SK-N-SH (cell line): Measurements from ENCODE around the gene CDH19.

Experiments
- RFX5 ChIP-seq: IDR thresholded peaks from 2 replicates; pipeline ENCODE4 v1.6.1; 2012; ENCODE audit warnings: mild to moderate bottlenecking, improper control_type of control experiment, low read length
- SIN3A ChIP-seq: IDR thresholded peaks from 2 replicates; pipeline ENCODE4 v1.6.1; 2012; ENCODE audit warnings: low read depth, mild to moderate bottlenecking, low read length, moderate library complexity, borderline replicate concordance
- TF ChIP-seq, protein P1 (sequence below): fragments of 200-600 bp; sonication (generic); IDR thresholded peaks from 2 replicates; pipeline ENCODE4 v1.6.1; 2017; ENCODE audit warnings: antibody characterized with exemption, mild to moderate bottlenecking, moderate library complexity

DNA sequence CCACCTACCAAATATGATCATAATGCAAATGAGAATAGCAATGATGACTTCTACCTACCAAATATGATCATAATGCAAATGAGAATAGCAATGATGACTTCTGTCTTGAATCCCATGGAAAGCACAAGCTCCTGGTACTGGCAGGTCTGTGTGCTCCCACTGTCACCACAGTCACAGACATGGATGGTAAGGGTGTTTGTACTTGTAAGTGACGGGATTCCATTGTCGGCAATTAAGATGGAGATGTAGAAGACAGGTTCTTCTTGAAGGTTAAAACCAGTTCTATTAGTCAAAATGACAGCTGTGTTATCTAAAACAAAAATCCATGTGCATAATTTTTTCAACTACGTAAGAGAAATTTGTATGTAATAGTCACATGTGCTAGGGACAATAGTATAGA is 95.0 kb downstream of the CDH19 start:
- TF ChIP-seq SIN3A (no peak), RFX5 (no peak)
- TF ChIP-seq, protein P1, sequence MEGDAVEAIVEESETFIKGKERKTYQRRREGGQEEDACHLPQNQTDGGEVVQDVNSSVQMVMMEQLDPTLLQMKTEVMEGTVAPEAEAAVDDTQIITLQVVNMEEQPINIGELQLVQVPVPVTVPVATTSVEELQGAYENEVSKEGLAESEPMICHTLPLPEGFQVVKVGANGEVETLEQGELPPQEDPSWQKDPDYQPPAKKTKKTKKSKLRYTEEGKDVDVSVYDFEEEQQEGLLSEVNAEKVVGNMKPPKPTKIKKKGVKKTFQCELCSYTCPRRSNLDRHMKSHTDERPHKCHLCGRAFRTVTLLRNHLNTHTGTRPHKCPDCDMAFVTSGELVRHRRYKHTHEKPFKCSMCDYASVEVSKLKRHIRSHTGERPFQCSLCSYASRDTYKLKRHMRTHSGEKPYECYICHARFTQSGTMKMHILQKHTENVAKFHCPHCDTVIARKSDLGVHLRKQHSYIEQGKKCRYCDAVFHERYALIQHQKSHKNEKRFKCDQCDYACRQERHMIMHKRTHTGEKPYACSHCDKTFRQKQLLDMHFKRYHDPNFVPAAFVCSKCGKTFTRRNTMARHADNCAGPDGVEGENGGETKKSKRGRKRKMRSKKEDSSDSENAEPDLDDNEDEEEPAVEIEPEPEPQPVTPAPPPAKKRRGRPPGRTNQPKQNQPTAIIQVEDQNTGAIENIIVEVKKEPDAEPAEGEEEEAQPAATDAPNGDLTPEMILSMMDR = no peak
